Spleen (tissue), 7 donors: ENCODE data around the gene ESM1.

Experiments
- CTCF ChIP-seq, 11 experiments: fragments of 200-600 bp in 7 of 11; fragments of 450-650 bp in 4 of 11; sonication (generic) in 4 of 11; IDR thresholded peaks in 8 of 11; conservative IDR thresholded peaks in 3 of 11; 1 replicate in 7 of 11; 2 replicates in 4 of 11; pipeline versions ENCODE4 v1.4.0 to v1.8.0; 2016 to 2021; ENCODE audit warnings: antibody characterized with exemption in 11 of 11, inconsistent platforms in 4 of 11, mild to moderate bottlenecking in 1 of 11
- POLR2A ChIP-seq, 3 donors: fragments of 450-650 bp; IDR thresholded peaks; one replicate each; pipeline ENCODE4 v1.5.1; 2017; ENCODE audit warnings: antibody characterized with exemption in 3 of 3, mild to moderate bottlenecking in 1 of 3
- POLR2AphosphoS5 ChIP-seq, 3 donors: sonication (generic); formaldehyde crosslinking; IDR thresholded peaks; one replicate each; pipeline ENCODE4 v1.5.1; 2017; ENCODE audit warnings: antibody characterized with exemption in 3 of 3
- donor health status: DM: no; HTN: no; CAD: no; lungs with moderate emphysema.
- donor health status: DM: no; HTN: no; CAD: no.
- donor health status: DM: no; HTN: no; CAD: no.

DNA sequence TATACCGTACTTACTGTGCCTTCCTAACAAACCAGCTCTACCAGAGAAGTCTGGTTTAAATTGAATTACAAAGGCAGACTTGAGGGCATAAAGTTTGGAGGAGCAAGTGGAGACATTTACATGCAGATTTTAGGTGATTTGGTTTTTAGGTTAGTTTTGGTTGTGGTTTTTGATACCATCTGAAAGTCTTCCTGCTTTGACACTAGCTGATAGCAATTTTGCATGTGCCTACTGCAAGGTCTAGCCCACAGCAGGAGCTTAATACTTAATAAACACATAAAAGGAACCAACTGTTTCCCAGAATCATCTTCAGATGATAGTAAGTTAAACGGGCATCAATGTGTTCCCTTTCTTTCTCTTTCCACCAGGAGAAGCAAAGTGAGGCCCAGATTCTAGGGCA lies 3.4 kb upstream of the ESM1 start:
- TF ChIP-seq CTCF (IDR thresholded peaks at IDR 0.05 in 8 of 11, conservative IDR thresholded peaks at IDR 0.05 in 3 of 11) (no peak), POLR2A (IDR thresholded peaks at IDR 0.05) (no peak), POLR2AphosphoS5 (IDR thresholded peaks at IDR 0.05) (no peak)
